H54 (cell line): Measurements from ENCODE around the gene SOS1.
"Not testable (repeated sequence)": the region's sequence is repeated elsewhere in the genome, so short reads cannot be mapped to it uniquely, and the experiment has no call there.

Source experiments
- DNase-seq: peaks from one replicate; pipeline ENCODE4 v3.0.0; 2011; ENCODE audit warnings: low spot score, mixed read lengths; ENCODE audit not compliant: insufficient read length
- FAIRE-seq: peaks from 3 replicates; lab custom pipeline; 2011; peaks lifted over from hg19 to GRCh38; lab: Jason Lieb, UNC
- POLR2A ChIP-seq: IDR thresholded peaks from 2 replicates; pipeline ENCODE4 v1.6.1; 2011; ENCODE audit warnings: low read depth, mild to moderate bottlenecking, low read length

SOS1 gene

GRCh38 chr2:39145906-39146421 is 25.1 kb upstream of the SOS1 start:
- TF ChIP-seq POLR2A: no peak
- no peak for FAIRE-seq
- no peak for DNase-seq

- FAIRE-seq: no peak
- TF ChIP-seq POLR2A: no peak
Measured at GRCh38 chr2:39144416-39144815, 23.6 kb upstream of the SOS1 start.

GRCh38 chr2:39142904-39143605 is 22.2 kb upstream of the SOS1 start:
- FAIRE-seq (no peak), DNase-seq (no peak)
- TF ChIP-seq POLR2A: no peak

More at GRCh38 chr2:39144416-39144815, 23.6 kb upstream of the SOS1 start:
- DNase-seq: no peak

DNA sequence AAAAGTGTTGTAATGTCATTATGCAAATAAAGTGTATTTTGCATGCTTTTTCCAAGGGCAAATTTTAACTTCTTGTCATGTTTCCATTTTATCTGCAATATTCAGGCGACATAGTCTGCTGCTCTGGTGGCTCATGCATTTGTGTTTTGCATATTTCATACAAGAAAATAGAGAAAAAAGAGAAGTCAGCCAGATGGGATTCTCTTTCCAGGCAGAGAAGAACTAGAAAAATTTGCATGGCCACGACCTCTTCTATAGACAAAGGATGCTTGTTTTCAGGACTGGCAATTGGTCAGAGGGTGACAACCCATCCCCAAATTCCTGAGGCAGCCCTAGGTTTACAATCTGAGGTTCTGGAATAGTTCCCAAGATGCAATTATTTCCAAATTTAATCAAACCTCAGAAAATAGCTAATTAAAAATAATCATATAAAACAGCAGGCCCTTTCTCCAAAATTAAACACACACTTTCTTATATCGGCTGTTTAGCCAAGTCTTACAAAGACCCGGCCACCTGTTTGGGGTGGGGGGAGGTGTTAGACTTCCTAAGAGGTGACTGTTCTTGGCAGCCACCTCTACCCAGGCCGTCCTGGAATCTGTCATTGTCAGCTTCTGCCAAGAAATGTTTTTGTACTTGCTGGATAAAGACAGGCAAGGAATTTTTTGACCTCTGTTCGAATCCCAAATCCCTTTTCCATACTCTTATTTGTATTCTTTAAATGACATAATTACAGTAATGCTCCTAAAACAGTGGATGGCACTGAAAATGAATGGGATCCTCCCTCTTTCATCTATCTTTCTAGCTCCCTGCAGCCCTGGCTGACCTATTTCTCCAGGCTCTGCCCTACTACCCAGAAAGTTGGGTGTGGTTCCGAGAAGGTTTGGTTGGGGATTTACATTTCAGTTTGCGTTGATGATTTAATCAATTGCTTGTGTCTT is 20.8 kb upstream of the SOS1 start:
- DNase-seq (no peak), FAIRE-seq (peak; percentile 52)
- no peak for TF ChIP-seq POLR2A

- not testable (repeated sequence) for FAIRE-seq, DNase-seq
Measured at GRCh38 chr2:39140948-39141333, 20.1 kb upstream of the SOS1 start.

- FAIRE-seq (no peak), DNase-seq (no peak)
- TF ChIP-seq POLR2A: no peak
Measured at GRCh38 chr2:39140322-39140847, 19.5 kb upstream of the SOS1 start.

DNA sequence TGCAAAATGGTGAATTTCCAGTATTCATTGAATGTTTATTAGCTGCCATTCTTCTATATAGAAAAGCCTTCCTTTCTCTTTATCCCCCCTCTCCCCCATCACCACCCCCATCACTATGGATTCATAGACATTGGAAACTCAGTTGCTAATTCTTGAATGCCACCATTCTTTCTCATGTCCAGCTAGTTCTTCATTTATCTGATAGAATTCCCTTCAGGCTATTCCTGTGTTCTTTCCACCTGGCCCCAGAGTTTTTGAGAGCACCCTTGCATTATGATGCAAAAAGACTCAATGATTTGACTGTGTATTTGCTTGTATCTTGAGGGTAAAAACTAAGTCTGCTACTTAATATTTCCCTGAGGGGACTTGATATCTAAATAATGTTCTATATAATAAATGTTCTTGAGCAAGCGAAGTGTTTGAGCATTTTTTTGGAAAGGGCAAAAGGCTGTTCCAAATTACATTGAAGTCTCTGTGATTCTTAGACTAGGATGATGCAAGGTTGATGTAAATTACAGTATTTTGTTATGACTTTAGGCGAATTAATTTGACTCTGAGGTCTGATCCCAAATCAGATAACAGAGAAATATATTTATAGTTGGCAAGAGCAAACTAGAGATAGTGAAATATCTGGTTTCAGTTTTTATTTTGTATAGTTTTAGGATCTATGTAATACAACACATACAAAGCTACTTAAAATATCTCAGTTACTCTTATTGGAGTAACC is 18.8 kb upstream of the SOS1 start:
- FAIRE-seq (no peak), DNase-seq (no peak)
- no peak for TF ChIP-seq POLR2A

- DNase-seq: no peak
- no peak for FAIRE-seq
- no peak for TF ChIP-seq POLR2A
Measured at GRCh38 chr2:39138837-39139211, 18.0 kb upstream of the SOS1 start.

DNA sequence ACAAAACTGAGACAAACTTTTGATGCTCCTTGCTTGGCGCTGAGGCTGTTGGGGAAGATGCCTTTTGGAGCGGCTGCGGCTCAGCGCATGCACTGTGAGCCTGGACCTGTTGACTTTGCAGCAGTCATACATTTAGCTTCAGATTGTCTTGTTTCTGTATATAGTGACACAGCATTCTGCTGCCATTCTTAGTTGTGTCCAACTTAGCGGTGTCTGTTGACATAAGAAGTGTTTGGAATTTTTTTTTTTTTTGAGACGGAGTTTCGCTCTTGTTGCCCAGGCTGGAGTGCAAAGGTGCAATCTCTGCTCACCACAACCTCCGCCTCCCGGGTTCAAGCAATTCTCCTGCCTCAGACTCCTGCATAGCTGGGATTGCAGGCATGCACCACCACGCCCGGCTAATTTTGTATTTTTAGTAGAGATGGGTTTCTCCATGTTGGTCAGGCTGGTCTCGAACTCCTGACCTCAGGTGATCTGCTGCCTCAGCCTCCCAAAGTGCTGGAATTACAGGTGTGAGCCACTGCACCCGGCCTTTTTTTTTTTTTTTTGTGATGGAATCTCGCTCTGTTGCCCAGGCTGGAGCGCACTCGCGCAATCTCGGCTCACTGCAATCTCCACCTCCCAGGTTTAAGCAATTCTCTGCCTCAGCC is 17.5 kb upstream of the SOS1 start:
- DNase-seq, FAIRE-seq: not testable (repeated sequence)

GRCh38 chr2:39136799-39137198 is 15.9 kb upstream of the SOS1 start:
- no peak for FAIRE-seq
- DNase-seq: no peak
- TF ChIP-seq POLR2A: no peak

DNA sequence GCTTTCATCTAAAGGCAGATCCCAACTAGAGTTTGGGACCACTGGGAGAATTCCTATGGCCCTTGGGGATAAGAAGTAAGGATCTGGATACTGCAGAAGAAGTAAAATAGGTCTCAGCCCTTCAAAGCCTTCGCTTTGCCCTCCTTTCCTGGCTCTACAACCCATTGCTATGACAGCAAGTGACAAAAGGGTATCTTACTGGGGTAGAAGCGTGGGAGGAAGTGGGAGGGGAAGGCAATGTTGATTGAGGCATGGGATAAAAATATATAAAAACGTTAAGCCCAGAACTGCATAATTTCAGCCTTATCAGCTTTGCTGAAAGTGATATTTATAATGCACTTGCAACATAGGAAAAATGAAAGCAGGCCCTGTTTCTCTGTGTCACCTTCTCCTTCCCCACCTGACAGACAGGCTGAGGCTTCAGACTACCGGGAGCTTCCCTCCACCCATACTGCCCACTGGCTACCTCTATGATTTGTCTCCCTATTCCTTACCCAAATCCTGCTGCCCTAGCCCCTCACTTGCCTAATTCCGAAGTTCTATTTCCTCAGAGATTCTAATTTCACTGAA is 14.9 kb upstream of the SOS1 start:
- DNase-seq (no peak), FAIRE-seq (no peak)
- no peak for TF ChIP-seq POLR2A

- no peak for DNase-seq
- no peak for TF ChIP-seq POLR2A
- no peak for FAIRE-seq
Measured at GRCh38 chr2:39133215-39133851, 12.5 kb upstream of the SOS1 start.

DNA sequence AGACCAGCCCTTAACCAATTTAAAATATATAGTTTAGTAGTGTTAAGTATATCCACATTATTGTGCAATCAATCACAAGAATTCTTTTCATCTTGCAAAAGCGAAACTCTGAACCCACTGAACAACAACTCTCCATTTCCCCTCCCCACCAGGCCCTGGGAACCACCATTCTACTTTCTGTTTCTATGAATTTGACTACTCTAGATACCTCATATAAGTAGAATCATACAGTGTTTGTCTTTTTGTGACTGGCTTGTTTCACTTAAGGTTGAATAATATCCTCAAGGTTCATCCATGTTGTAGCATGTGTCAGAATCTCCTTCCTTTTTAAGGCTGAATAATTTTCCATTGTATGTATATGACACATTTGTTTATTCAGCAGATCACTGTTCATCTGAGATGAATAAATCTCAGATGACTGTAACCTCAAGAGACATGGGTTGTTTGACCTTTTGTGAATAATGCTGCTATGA is 8.1 kb upstream of the SOS1 start:
- DNase-seq: no peak
- no peak for TF ChIP-seq POLR2A
- no peak for FAIRE-seq
